ENCODE data around the gene TAS2R30.

- TF ChIP-seq GATA2 (IDR thresholded peaks at IDR 0.05; ENCODE audit: low read depth, low read length) (no peak), GATA3 (IDR thresholded peaks at IDR 0.05; ENCODE audit: low read depth, low read length) (no peak)
Observed at GRCh38 chr12:11183011-11183410, 48.6 kb upstream of the TAS2R30 start.
